SK-N-SH treated with all-trans-retinoic acid at 6 μM for 48 hours (cell line): ENCODE results near the gene TPRKB.
"Not testable (repeated sequence)": the region's sequence is repeated elsewhere in the genome, so short reads cannot be mapped to it uniquely, and the experiment has no call there.

Experiments used
- ATAC-seq: fragments of 200-7000 bp; cut with Tn5 transposase; 3 replicates; pipeline ENCODE4 v1.9.1; 2020; ENCODE audit warnings: mild to moderate bottlenecking, moderate library complexity
- ARNTL ChIP-seq: fragments of 450-650 bp; formaldehyde crosslinking; IDR thresholded peaks from 2 replicates; pipeline ENCODE4 v1.5.0; 2020; ENCODE audit warnings: low read depth, mild to moderate bottlenecking, moderate library complexity, borderline replicate concordance
- BACH2 ChIP-seq: fragments of 250-450 bp; sonication (Bioruptor Pico); IDR thresholded peaks from 2 replicates; pipeline ENCODE4 v1.9.0; 2021; ENCODE audit warnings: mild to moderate bottlenecking, borderline replicate concordance
- CREB5 ChIP-seq: fragments of 250-450 bp; sonication (Bioruptor Pico); IDR thresholded peaks from 2 replicates; pipeline ENCODE4 v1.5.1; 2020; ENCODE audit warnings: low read depth, mild to moderate bottlenecking, moderate library complexity
- CSDC2 ChIP-seq: fragments of 250-450 bp; sonication (Bioruptor Pico); IDR thresholded peaks from 2 replicates; pipeline ENCODE4 v1.5.0; 2020; ENCODE audit warnings: mild to moderate bottlenecking, moderate library complexity
- GLIS3 ChIP-seq: fragments of 250-450 bp; sonication (Bioruptor Pico); IDR thresholded peaks from 2 replicates; pipeline ENCODE4 v1.5.0; 2020; ENCODE audit warnings: mild to moderate bottlenecking, moderate library complexity
- ISL1 ChIP-seq: fragments of 250-450 bp; sonication (Bioruptor Pico); IDR thresholded peaks from 2 replicates; pipeline ENCODE4 v2.1.2; 2022; ENCODE audit warnings: mild to moderate bottlenecking, moderate library complexity
- PATZ1 ChIP-seq: fragments of 250-450 bp; sonication (Bioruptor Pico); IDR thresholded peaks from 2 replicates; pipeline ENCODE4 v1.8.0; 2020; ENCODE audit warnings: mild to moderate bottlenecking, moderate library complexity, borderline replicate concordance
- PPARA ChIP-seq: fragments of 250-450 bp; sonication (Bioruptor Pico); IDR thresholded peaks from 2 replicates; pipeline ENCODE4 v1.5.0; 2020; ENCODE audit warnings: mild to moderate bottlenecking, borderline replicate concordance
- RARB ChIP-seq: fragments of 250-450 bp; sonication (Bioruptor Pico); IDR thresholded peaks from 2 replicates; pipeline ENCODE4 v1.8.0; 2021; ENCODE audit warnings: mild to moderate bottlenecking, moderate library complexity
- SNAI2 ChIP-seq: fragments of 250-450 bp; sonication (Bioruptor Pico); IDR thresholded peaks from 2 replicates; pipeline ENCODE4 v1.5.0; 2020; ENCODE audit warnings: mild to moderate bottlenecking, moderate library complexity
- TCF4 ChIP-seq: fragments of 250-450 bp; sonication (Bioruptor Pico); IDR thresholded peaks from 2 replicates; pipeline ENCODE4 v1.8.0; 2021; ENCODE audit warnings: mild to moderate bottlenecking, moderate library complexity, borderline replicate concordance
- TOX ChIP-seq: fragments of 250-450 bp; sonication (Bioruptor Pico); IDR thresholded peaks from 2 replicates; pipeline ENCODE4 v1.8.0; 2021; ENCODE audit warnings: mild to moderate bottlenecking, moderate library complexity, borderline replicate concordance
- TSHZ2 ChIP-seq: fragments of 250-450 bp; sonication (Bioruptor Pico); IDR thresholded peaks from 2 replicates; pipeline ENCODE4 v1.5.0; 2020; ENCODE audit warnings: mild to moderate bottlenecking, moderate library complexity
- ZC3H10 ChIP-seq: fragments of 250-450 bp; sonication (Bioruptor Pico); IDR thresholded peaks from 2 replicates; pipeline ENCODE4 v1.5.1; 2021; ENCODE audit warnings: mild to moderate bottlenecking, moderate library complexity
- ZFP3 ChIP-seq: fragments of 250-450 bp; sonication (Bioruptor Pico); IDR thresholded peaks from 2 replicates; pipeline ENCODE4 v1.5.0; 2020; ENCODE audit warnings: mild to moderate bottlenecking, moderate library complexity
- ZFP30 ChIP-seq: fragments of 450-650 bp; formaldehyde crosslinking; IDR thresholded peaks from 2 replicates; pipeline ENCODE4 v1.5.0; 2022; ENCODE audit warnings: mild to moderate bottlenecking, moderate library complexity
- ZNF565 ChIP-seq: fragments of 450-650 bp; formaldehyde crosslinking; conservative IDR thresholded peaks from 2 replicates; pipeline ENCODE4 v1.5.0; 2020; ENCODE audit warnings: low read depth, mild to moderate bottlenecking, moderate library complexity
- ZNF8 ChIP-seq: fragments of 450-650 bp; formaldehyde crosslinking; IDR thresholded peaks from 2 replicates; pipeline ENCODE4 v1.5.0; 2020; ENCODE audit warnings: mild to moderate bottlenecking, moderate library complexity
- TF ChIP-seq, protein P1 (sequence below): fragments of 250-450 bp; sonication (Bioruptor Pico); IDR thresholded peaks from 2 replicates; pipeline ENCODE4 v1.8.0; 2021; ENCODE audit warnings: low read depth, mild to moderate bottlenecking, moderate library complexity, borderline replicate concordance
- TF ChIP-seq, protein P2 (sequence below): fragments of 250-450 bp; sonication (Bioruptor Pico); IDR thresholded peaks from 2 replicates; pipeline ENCODE4 v1.5.1; 2021; ENCODE audit warnings: mild to moderate bottlenecking, moderate library complexity

Gene TPRKB

DNA sequence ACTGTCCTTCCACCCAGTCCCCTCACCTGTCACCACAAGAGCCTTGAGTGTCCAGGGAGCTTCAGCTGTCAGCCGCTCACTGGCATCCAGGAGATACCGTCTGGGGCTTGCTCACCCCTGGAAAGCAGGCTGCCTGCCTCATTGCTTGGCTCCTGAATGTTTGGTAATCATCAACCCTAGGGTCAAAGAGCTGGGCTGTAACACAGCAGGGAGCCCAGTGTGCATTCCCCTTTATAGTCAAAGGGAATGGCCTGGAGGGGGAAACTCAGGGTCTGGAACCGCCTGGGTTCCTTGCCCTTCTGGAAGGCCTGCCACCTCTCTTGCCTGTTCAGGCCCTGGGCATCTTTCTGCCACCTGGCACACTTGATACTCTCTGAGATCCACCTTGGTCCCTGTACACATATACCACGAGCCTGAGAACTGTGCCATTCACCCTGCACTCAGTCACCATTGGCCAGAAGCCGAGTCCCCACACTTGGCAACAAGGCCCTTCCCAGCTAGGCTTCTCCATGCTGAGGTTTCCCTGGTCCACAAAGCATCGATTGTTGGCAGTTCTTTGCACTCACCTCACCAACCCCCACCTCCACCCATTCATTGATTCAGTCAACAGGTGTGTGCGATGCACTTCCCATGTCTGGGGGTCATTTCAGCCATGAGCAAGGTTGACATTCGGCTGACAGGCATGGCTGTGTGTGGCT lies 35.0 kb downstream of the TPRKB start:
- TF ChIP-seq, protein P1, sequence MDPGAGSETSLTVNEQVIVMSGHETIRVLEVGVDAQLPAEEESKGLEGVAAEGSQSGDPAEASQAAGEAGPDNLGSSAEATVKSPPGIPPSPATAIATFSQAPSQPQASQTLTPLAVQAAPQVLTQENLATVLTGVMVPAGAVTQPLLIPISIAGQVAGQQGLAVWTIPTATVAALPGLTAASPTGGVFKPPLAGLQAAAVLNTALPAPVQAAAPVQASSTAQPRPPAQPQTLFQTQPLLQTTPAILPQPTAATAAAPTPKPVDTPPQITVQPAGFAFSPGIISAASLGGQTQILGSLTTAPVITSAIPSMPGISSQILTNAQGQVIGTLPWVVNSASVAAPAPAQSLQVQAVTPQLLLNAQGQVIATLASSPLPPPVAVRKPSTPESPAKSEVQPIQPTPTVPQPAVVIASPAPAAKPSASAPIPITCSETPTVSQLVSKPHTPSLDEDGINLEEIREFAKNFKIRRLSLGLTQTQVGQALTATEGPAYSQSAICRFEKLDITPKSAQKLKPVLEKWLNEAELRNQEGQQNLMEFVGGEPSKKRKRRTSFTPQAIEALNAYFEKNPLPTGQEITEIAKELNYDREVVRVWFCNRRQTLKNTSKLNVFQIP (CRISPR knock-in tag) = no peak
- TF ChIP-seq TOX (CRISPR knock-in tag) (no peak), ARNTL (no peak), ZFP3 (no peak), RARB (CRISPR knock-in tag) (no peak), SNAI2 (CRISPR knock-in tag) (no peak), ZNF565 (CRISPR knock-in tag) (no peak), PPARA (CRISPR knock-in tag) (no peak), CSDC2 (CRISPR knock-in tag) (no peak), PATZ1 (CRISPR knock-in tag) (no peak), ZFP30 (CRISPR knock-in tag) (no peak), TSHZ2 (no peak), ZC3H10 (no peak), CREB5 (CRISPR knock-in tag) (no peak), BACH2 (CRISPR knock-in tag) (no peak), ISL1 (no peak), TCF4 (no peak), GLIS3 (CRISPR knock-in tag) (no peak), ZNF8 (CRISPR knock-in tag) (no peak)
- TF ChIP-seq, protein P2, sequence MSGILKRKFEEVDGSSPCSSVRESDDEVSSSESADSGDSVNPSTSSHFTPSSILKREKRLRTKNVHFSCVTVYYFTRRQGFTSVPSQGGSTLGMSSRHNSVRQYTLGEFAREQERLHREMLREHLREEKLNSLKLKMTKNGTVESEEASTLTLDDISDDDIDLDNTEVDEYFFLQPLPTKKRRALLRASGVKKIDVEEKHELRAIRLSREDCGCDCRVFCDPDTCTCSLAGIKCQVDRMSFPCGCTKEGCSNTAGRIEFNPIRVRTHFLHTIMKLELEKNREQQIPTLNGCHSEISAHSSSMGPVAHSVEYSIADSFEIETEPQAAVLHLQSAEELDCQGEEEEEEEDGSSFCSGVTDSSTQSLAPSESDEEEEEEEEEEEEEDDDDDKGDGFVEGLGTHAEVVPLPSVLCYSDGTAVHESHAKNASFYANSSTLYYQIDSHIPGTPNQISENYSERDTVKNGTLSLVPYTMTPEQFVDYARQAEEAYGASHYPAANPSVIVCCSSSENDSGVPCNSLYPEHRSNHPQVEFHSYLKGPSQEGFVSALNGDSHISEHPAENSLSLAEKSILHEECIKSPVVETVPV (CRISPR knock-in tag) = no peak
- TF ChIP-seq, all 23 proteins: peak for 0
- no peak for ATAC-seq

DNA sequence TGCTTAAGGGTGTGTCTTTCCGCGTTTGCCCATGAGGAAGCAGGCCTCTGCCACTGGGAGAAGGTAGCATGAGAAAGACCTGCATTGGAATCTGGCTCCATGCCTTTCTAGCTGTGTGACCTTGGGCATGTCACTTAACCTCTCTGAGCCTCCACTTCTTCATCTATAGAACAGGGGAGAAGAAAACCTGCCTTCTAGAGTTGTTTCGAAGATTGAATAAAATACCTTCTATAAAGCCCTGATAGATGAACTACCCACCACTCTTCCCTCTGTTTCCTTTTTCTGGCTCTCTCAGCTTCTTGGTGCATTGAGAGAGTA lies 35.7 kb downstream of the TPRKB start:
- ATAC-seq = not testable (repeated sequence)

DNA sequence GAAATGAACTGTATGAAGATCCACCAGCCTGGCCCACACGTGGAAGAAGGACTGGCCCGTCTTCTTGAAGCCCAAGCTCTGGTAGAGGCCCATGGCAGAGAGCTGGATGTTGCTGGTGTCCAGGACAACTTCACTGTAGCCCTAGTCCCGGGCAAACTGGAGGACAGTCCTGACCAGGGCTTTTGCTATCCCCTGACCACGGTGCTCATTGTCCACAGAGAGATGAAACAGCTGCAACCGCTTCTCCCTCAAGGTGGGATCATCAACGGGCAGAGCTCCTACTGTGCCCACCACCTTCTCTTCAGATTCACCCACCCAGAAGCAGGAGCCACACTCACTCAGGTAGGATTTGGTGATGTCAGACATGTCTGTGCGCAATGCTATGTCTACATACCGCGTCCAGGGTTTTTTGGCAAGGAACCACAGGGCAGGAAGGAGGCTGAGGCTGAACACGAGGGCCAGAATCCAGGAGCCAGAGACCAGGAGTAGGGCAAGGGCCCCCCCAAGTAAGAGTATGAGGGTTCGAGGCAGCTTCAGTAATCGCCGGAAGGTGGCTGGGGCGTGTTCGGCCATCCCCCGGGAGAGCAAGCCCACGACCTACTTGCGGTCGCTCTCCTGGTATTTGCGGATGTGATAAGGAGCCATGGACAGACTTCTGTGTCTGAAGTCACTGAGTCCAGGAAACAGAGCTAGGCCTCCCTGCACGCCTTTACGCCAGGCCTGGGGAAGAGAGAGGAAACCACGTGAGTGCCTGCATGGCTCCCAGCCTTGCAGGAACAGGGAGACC lies 36.3 kb downstream of the TPRKB start:
- ATAC-seq = no peak
- TF ChIP-seq CSDC2 (CRISPR knock-in tag) (no peak), TCF4 (no peak), GLIS3 (CRISPR knock-in tag) (no peak), RARB (CRISPR knock-in tag) (no peak)
- TF ChIP-seq, protein P2 (CRISPR knock-in tag) = no peak
- TF ChIP-seq, all 23 proteins: peak for 0
